ENCODE results near the gene GIT2. TPM values are rescaled to one million over a fixed set of nuclear protein-coding genes. Genes with fewer than 3 reads are reported as not detected.

Gene GIT2
- total RNA-seq, 4 donors from 2014 or later: 14.1 to 31.9 (median 21.0) TPM

- H3K4me3 ChIP-seq: no peak overlapping the region
- DNase-seq: no peak
- no peak overlapping the region for H3K27ac ChIP-seq
- WGBS, 2 donors: 91 to 93% methylated on average over 6 to 7 of the region's 7 CpGs
- H3K27me3 ChIP-seq: no peaks in the 10 kb centered on the region
- peaks cover 0 to 74% (median 7%) of the 10 kb centered on the region in 3 donors for H3K36me3 ChIP-seq
- no peaks in the 10 kb centered on the region for H3K9me3 ChIP-seq
- intact Hi-C loops (cut with DNase I): no loop called here
- no peak for TF ChIP-seq CTCF (IDR thresholded peaks at IDR 0.05)
- H3K4me1 ChIP-seq: peaks cover 8 to 23% (median 11%) of the 10 kb centered on the region in 3 donors
Observed at GRCh38 chr12:110035534-110036104, 39.5 kb upstream of the GIT2 start.

- 92 to 93% methylated on average over 3 of the region's 3 CpGs for WGBS, 2 donors
- Histone ChIP-seq H3K4me1 (peaks cover 0 to 8% (median 6%) of the 10 kb centered on the region in 3 donors), H3K36me3 (peaks cover 0 to 92% (median 12%) of the 10 kb centered on the region in 3 donors), H3K4me3 (no peak overlapping the region), H3K9me3 (no peaks in the 10 kb centered on the region), H3K27ac (no peak overlapping the region), H3K27me3 (no peaks in the 10 kb centered on the region)
- intact Hi-C loops (cut with DNase I): no loop called here
- TF ChIP-seq CTCF (IDR thresholded peaks at IDR 0.05) (no peak), POLR2A (IDR thresholded peaks at IDR 0.05) (no peak)
- no peak for DNase-seq
Observed at GRCh38 chr12:110033888-110034287, 37.7 kb upstream of the GIT2 start.

- 80 to 85% methylated on average over 1 to 2 of the region's 2 CpGs for WGBS, 2 donors
- Histone ChIP-seq H3K27me3 (no peaks in the 10 kb centered on the region), H3K9me3 (no peaks in the 10 kb centered on the region), H3K36me3 (peaks cover 0 to 99% (median 18%) of the 10 kb centered on the region in 3 donors), H3K27ac (no peak overlapping the region), H3K4me3 (no peak overlapping the region), H3K4me1 (peaks cover 0 to 13% (median 5%) of the 10 kb centered on the region in 3 donors)
- DNase-seq: no peak
- TF ChIP-seq POLR2A (IDR thresholded peaks at IDR 0.05): no peak
- TF ChIP-seq CTCF (IDR thresholded peaks at IDR 0.05): no peak
- intact Hi-C loops (cut with DNase I): no loop called here
Observed at GRCh38 chr12:110029290-110029815, 33.2 kb upstream of the GIT2 start.

GRCh38 chr12:110028323-110028722 is 32.2 kb upstream of the GIT2 start:
- Histone ChIP-seq H3K9me3 (no peaks in the 10 kb centered on the region), H3K4me3 (no peak overlapping the region), H3K27ac (no peak overlapping the region), H3K27me3 (no peaks in the 10 kb centered on the region), H3K36me3 (peaks cover 0 to 99% (median 18%) of the 10 kb centered on the region in 3 donors), H3K4me1 (peaks cover 0 to 23% (median 9%) of the 10 kb centered on the region in 3 donors)
- intact Hi-C loops (cut with DNase I): no loop called here
- TF ChIP-seq CTCF (IDR thresholded peaks at IDR 0.05) (no peak), POLR2A (IDR thresholded peaks at IDR 0.05) (no peak)
- WGBS, 2 donors: 82 to 87% methylated on average over 6 of the region's 6 CpGs
- DNase-seq: no peak

- Histone ChIP-seq H3K27ac (peak overlapping the region in 3 of 4 donors; percentile 36 to 45 (median 40)), H3K9me3 (no peaks in the 10 kb centered on the region), H3K36me3 (peaks cover 6 to 100% (median 21%) of the 10 kb centered on the region in 3 donors), H3K27me3 (no peaks in the 10 kb centered on the region), H3K4me3 (no peak overlapping the region), H3K4me1 (peaks cover 0 to 31% (median 13%) of the 10 kb centered on the region in 3 donors)
- DNase-seq: no peak
- TF ChIP-seq CTCF (IDR thresholded peaks at IDR 0.05): no peak
- TF ChIP-seq POLR2A (IDR thresholded peaks at IDR 0.05): no peak
- 89 to 91% methylated on average over 2 of the region's 2 CpGs for WGBS, 2 donors
- intact Hi-C loops (cut with DNase I): no loop called here
Observed at GRCh38 chr12:110024051-110024450, 27.9 kb upstream of the GIT2 start.

All from esophagus squamous epithelium (tissue), 5 donors.